ENCODE data around the gene CMTR1.

DNA sequence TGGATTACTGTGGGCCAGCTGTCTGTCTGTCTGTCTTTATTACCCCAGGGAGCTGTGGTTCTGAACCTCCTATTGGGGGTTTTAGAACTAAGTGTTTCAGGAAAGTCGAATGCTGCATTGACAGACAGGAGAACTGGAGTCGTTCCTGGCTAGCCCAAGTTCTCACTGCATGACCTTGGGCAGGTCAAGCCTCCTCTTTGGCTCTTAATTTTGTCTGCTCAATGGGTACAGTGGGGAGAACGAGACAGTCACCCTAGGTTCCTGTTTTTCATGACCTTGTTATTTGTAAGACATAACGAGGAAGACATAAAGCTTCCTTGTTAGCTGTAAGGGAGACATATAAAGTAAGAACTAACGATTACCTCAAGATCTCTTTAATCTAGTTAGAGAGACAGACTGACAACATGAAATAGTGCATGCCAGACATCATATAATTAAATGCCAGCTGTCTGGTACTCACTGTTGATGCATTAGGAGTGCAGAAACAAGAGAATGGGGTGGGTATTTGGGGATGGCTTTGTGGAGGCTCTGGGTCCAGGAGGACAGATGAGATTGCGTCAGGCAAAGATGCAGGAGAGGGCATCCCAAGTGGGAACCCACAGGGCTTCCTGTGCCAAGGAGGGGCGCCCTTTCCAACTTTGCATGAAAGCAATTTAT is 70.4 kb downstream of the CMTR1 start:
- TF ChIP-seq CTCF (IDR thresholded peaks at IDR 0.05) (no peak), POLR2A (IDR thresholded peaks at IDR 0.05) (no peak)

Data from tibial nerve (tissue), 3 donors.